Lower leg skin (tissue), 3 donors: Measurements from ENCODE around the gene CDH3.

Source experiments
- CTCF ChIP-seq, 3 donors: fragments of 450-650 bp; IDR thresholded peaks; one replicate each; pipeline ENCODE4 v1.5.1; 2016; ENCODE audit warnings: antibody characterized with exemption in 3 of 3, mild to moderate bottlenecking in 3 of 3, moderate library complexity in 2 of 3
- POLR2A ChIP-seq, 2 donors: fragments of 450-650 bp; IDR thresholded peaks; one replicate each; pipeline ENCODE4 v1.6.1; 2016 to 2017; ENCODE audit warnings: antibody characterized with exemption in 2 of 2, mild to moderate bottlenecking in 1 of 2, moderate library complexity in 1 of 2

DNA sequence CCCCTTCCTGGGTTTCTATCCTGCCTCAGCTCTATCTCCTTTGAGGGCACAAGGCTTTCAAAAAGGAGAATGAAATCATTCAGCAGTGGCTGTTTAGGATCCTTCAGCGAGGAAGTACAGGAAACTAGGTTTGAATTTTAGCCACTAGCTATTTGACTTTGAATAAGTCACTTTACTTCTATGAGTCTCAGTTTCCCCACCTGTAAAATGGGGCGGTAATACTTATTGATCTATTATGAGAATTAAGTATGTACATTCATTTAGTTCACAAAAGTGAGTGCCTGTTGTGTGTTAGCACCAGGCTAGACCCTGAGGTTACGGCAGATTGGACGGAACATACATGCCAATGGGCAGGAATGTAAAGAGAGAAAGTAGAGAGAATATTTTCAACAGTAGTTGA lies 98.6 kb downstream of the CDH3 start:
- TF ChIP-seq POLR2A (IDR thresholded peaks at IDR 0.05) (no peak), CTCF (IDR thresholded peaks at IDR 0.05) (no peak)
